H1 (cell line): ENCODE data around the gene UVSSA. TPM values are rescaled to one million over a fixed set of nuclear protein-coding genes. Genes with fewer than 3 reads are reported as not detected.

Source experiments
- CTCF ChIA-PET: fragments of 300-600 bp; sonication (Branson Sonifier 250); formaldehyde crosslinking; loops from one replicate; lab custom pipeline; 2021; ENCODE audit not compliant: partially characterized antibody; lab: Charles Lee
- POLR2A ChIA-PET: fragments of 300-600 bp; sonication (Branson Sonifier 250); formaldehyde crosslinking; loops from one replicate; lab custom pipeline; 2021; ENCODE audit warnings: inconsistent platforms; ENCODE audit not compliant: partially characterized antibody; lab: Charles Lee
- DNase-seq, 2 experiments: peaks; one replicate each; pipeline versions ENCODE4 v3.0.0 to v3.0.0-alpha.2; 2010 to 2022; ENCODE audit warnings: low spot score in 2 of 2, low read depth in 1 of 2, mixed read lengths in 1 of 2
- FAIRE-seq: peaks from 2 replicates; lab custom pipeline; 2011; peaks lifted over from hg19 to GRCh38; lab: Jason Lieb, UNC
- H2AFZ ChIP-seq: 2 replicates; pipeline ENCODE4 v1.8.1; 2012; ENCODE audit warnings: low read length, inconsistent platforms
- H2AK5ac ChIP-seq: 2 replicates; pipeline ENCODE4 v1.6.1; 2013; ENCODE audit warnings: low read depth, low read length
- H2BK120ac ChIP-seq: replicated peaks from 2 replicates; pipeline ENCODE3; 2013; ENCODE audit warnings: low read depth, low read length, inconsistent platforms
- H2BK12ac ChIP-seq: 2 replicates; pipeline ENCODE4 v1.6.1; 2013; ENCODE audit warnings: low read depth, low read length
- H2BK15ac ChIP-seq: 2 replicates; pipeline ENCODE4 v1.6.1; 2013; ENCODE audit warnings: low read length
- H2BK20ac ChIP-seq: 2 replicates; pipeline ENCODE4 v1.6.1; 2013; ENCODE audit warnings: low read length
- H2BK5ac ChIP-seq: 2 replicates; pipeline ENCODE4 v1.6.1; 2013; ENCODE audit warnings: low read depth, low read length
- H3K14ac ChIP-seq: 2 replicates; pipeline ENCODE4 v1.6.1; 2013; ENCODE audit warnings: inconsistent platforms; ENCODE audit not compliant: insufficient read length
- H3K18ac ChIP-seq: 2 replicates; pipeline ENCODE4 v1.6.1; 2013; ENCODE audit warnings: low read length; ENCODE audit errors: extremely low read depth
- H3K23ac ChIP-seq: 2 replicates; pipeline ENCODE4 v1.6.1; 2013; ENCODE audit warnings: inconsistent platforms; ENCODE audit not compliant: insufficient read length
- H3K23me2 ChIP-seq: 2 replicates; pipeline ENCODE4 v1.6.1; 2013; ENCODE audit warnings: low read depth, low read length
- H3K27ac ChIP-seq: 2 replicates; pipeline ENCODE4 v1.6.1; 2011; ENCODE audit warnings: low read depth, low read length, inconsistent platforms
- H3K27me3 ChIP-seq, 4 experiments: replicated peaks in 1 of 4; 1 replicate in 1 of 4; 2 replicates in 3 of 4; pipeline versions ENCODE4 v1.6.1 to v1.8.1; 2011 to 2013; ENCODE audit warnings: low read length in 3 of 4, mild to moderate bottlenecking in 3 of 4, inconsistent platforms in 2 of 4, mixed read lengths in 2 of 4, moderate library complexity in 1 of 4; ENCODE audit not compliant: control insufficient read depth in 3 of 4, insufficient read depth in 3 of 4; ENCODE audit errors: extremely low read depth in 1 of 4
- H3K36me3 ChIP-seq, 4 experiments: 2 replicates each; pipeline versions ENCODE4 v1.6.1 to v1.8.1; 2011 to 2013; ENCODE audit warnings: mild to moderate bottlenecking in 4 of 4, low read length in 3 of 4, moderate library complexity in 2 of 4, control low read depth in 1 of 4, inconsistent platforms in 1 of 4; ENCODE audit not compliant: insufficient read depth in 4 of 4, control insufficient read depth in 2 of 4
- H3K4ac ChIP-seq: replicated peaks from 2 replicates; pipeline ENCODE3; 2013; ENCODE audit warnings: low read length, low read depth, mixed read lengths, inconsistent platforms; ENCODE audit not compliant: insufficient read length
- H3K4me1 ChIP-seq, 4 experiments: replicated peaks in 1 of 4; 1 replicate in 1 of 4; 2 replicates in 3 of 4; pipeline versions ENCODE4 v1.6.1 to v1.8.1; 2011 to 2013; ENCODE audit warnings: low read length in 3 of 4, inconsistent platforms in 2 of 4, mixed read lengths in 1 of 4; ENCODE audit not compliant: insufficient read depth in 4 of 4, control insufficient read depth in 3 of 4
- H3K4me2 ChIP-seq, 2 experiments: 2 replicates each; pipeline versions ENCODE4 v1.6.1 to v1.8.1; 2011 to 2013; ENCODE audit warnings: low read depth in 2 of 2, low read length in 2 of 2, control low read depth in 1 of 2, inconsistent platforms in 1 of 2, mild to moderate bottlenecking in 1 of 2; ENCODE audit not compliant: insufficient read depth in 1 of 2
- H3K4me3 ChIP-seq, 4 experiments: fragments of 200-600, 300-600 bp in 1 of 4; sonication (generic), shearing (Covaris generic), sonication (Bioruptor Twin) in 1 of 4; 2 replicates each; pipeline versions ENCODE4 v1.5.1 to v1.8.1; 2011 to 2016; ENCODE audit warnings: low read length in 4 of 4, low read depth in 3 of 4, control low read depth in 2 of 4, inconsistent platforms in 2 of 4, mild to moderate bottlenecking in 2 of 4, mixed read lengths in 1 of 4, moderate library complexity in 1 of 4; ENCODE audit not compliant: insufficient read depth in 2 of 4; ENCODE audit errors: extremely low read depth in 1 of 4
- H3K56ac ChIP-seq: replicated peaks from 2 replicates; pipeline ENCODE3; 2013; ENCODE audit warnings: low read depth, mild to moderate bottlenecking, mixed read lengths, low read length, inconsistent platforms; ENCODE audit not compliant: insufficient read length
- H3K79me1 ChIP-seq: 2 replicates; pipeline ENCODE4 v1.6.1; 2013; ENCODE audit warnings: low read depth, low read length, control low read depth
- H3K79me2 ChIP-seq, 2 experiments: 2 replicates each; pipeline versions ENCODE4 v1.6.1 to v1.8.1; 2012 to 2013; ENCODE audit warnings: low read length in 2 of 2, mild to moderate bottlenecking in 2 of 2, inconsistent platforms in 1 of 2; ENCODE audit not compliant: insufficient read depth in 2 of 2, control insufficient read depth in 1 of 2
- H3K9ac ChIP-seq, 4 experiments: replicated peaks in 1 of 4; 1 replicate in 1 of 4; 2 replicates in 3 of 4; pipeline versions ENCODE4 v1.6.1 to v1.8.1; 2011 to 2013; ENCODE audit warnings: low read depth in 3 of 4, low read length in 3 of 4, control low read depth in 2 of 4, mild to moderate bottlenecking in 2 of 4, moderate library complexity in 2 of 4, inconsistent platforms in 1 of 4; ENCODE audit errors: extremely low read depth in 1 of 4
- H3K9me3 ChIP-seq, 2 experiments: 2 replicates each; pipeline versions ENCODE4 v1.6.1 to v1.8.1; 2012 to 2013; ENCODE audit warnings: mild to moderate bottlenecking in 2 of 2, moderate library complexity in 2 of 2, control low read depth in 1 of 2, inconsistent platforms in 1 of 2, low read depth in 1 of 2, low read length in 1 of 2, mixed read lengths in 1 of 2; ENCODE audit not compliant: insufficient read depth in 2 of 2
- H4K20me1 ChIP-seq, 2 experiments: replicated peaks in 1 of 2; 2 replicates each; pipeline versions ENCODE3 to v1.8.1; 2011 to 2013; ENCODE audit warnings: inconsistent platforms in 2 of 2, low read length in 2 of 2, mild to moderate bottlenecking in 1 of 2; ENCODE audit not compliant: insufficient read depth in 2 of 2, control insufficient read depth in 1 of 2
- H4K5ac ChIP-seq: 2 replicates; pipeline ENCODE4 v1.6.1; 2013; ENCODE audit warnings: low read length, low read depth, mixed read lengths, inconsistent platforms; ENCODE audit not compliant: insufficient read length
- H4K8ac ChIP-seq: 2 replicates; pipeline ENCODE4 v1.8.0; 2013; ENCODE audit warnings: mild to moderate bottlenecking, moderate library complexity, low read length, inconsistent platforms; ENCODE audit not compliant: insufficient read depth; ENCODE audit errors: extremely low read depth
- H4K91ac ChIP-seq: replicated peaks from 2 replicates; pipeline ENCODE3; 2013; ENCODE audit warnings: low read length, mixed read lengths, inconsistent platforms; ENCODE audit not compliant: insufficient read length
- CBX5 ChIP-seq: fragments of 300-800, 300-1000 bp; sonication (generic); IDR thresholded peaks from 2 replicates; pipeline ENCODE4 v1.7.1; 2016; ENCODE audit warnings: antibody characterized with exemption, low read length, low read depth
- CEBPB ChIP-seq: IDR thresholded peaks from 2 replicates; pipeline ENCODE4 v1.6.1; 2012; ENCODE audit warnings: low read depth, low read length
- CHD1 ChIP-seq: IDR thresholded peaks from 2 replicates; pipeline ENCODE4 v1.6.1; 2012; ENCODE audit warnings: low read depth, low read length, improper control_type of control experiment
- FOSL1 ChIP-seq: IDR thresholded peaks from 2 replicates; pipeline ENCODE4 v1.6.1; 2011; ENCODE audit warnings: mild to moderate bottlenecking, low read depth, low read length, moderate library complexity; ENCODE audit not compliant: insufficient read depth
- KDM4A ChIP-seq: IDR thresholded peaks from one replicate; pipeline ENCODE4 v1.7.1; 2012; ENCODE audit warnings: low read depth, mild to moderate bottlenecking, moderate library complexity, low read length, inconsistent platforms; ENCODE audit not compliant: severe bottlenecking
- KDM5A ChIP-seq: fragments of 200-600 bp; IDR thresholded peaks from 2 replicates; pipeline ENCODE4 v1.7.1; 2012; ENCODE audit warnings: mild to moderate bottlenecking, low read length, inconsistent platforms, mixed read lengths
- MAFK ChIP-seq: IDR thresholded peaks from 2 replicates; pipeline ENCODE4 v1.6.1; 2012; ENCODE audit warnings: low read depth, mild to moderate bottlenecking, improper control_type of control experiment, low read length
- PHF8 ChIP-seq: fragments of 200-600 bp; sonication (generic); conservative IDR thresholded peaks from 2 replicates; pipeline ENCODE4 v1.7.1; 2012; ENCODE audit warnings: low read depth, mild to moderate bottlenecking, inconsistent platforms, low read length, moderate library complexity
- POLR2AphosphoS5 ChIP-seq: IDR thresholded peaks from 2 replicates; pipeline ENCODE4 v1.6.1; 2011; ENCODE audit warnings: low read depth, low read length
- SP1 ChIP-seq: IDR thresholded peaks from 2 replicates; pipeline ENCODE4 v1.6.1; 2011; ENCODE audit warnings: low read depth, low read length
- SP2 ChIP-seq: IDR thresholded peaks from 2 replicates; pipeline ENCODE4 v1.6.1; 2012; ENCODE audit warnings: mild to moderate bottlenecking, low read length, inconsistent platforms
- TEAD4 ChIP-seq: IDR thresholded peaks from 2 replicates; pipeline ENCODE4 v1.6.1; 2012; ENCODE audit warnings: low read depth, low read length, inconsistent platforms, mixed read lengths
- USF2 ChIP-seq: IDR thresholded peaks from 2 replicates; pipeline ENCODE4 v1.6.1; 2011; ENCODE audit warnings: low read length, improper control_type of control experiment
- WGBS, 2 experiments: shearing (Covaris generic) in 1 of 2; methylation state at CpG; one replicate each; pipeline versions ENCODE4 v1.1.6 to v1.1.7; 2013 to 2015; ENCODE audit warnings: low lambda C conversion rate in 2 of 2, mixed read lengths in 2 of 2, inconsistent platforms in 1 of 2, low coverage in 1 of 2, missing lambda C conversion rate in 1 of 2; ENCODE audit not compliant: insufficient replicate concordance in 2 of 2, insufficient coverage in 1 of 2, insufficient read length in 1 of 2; ENCODE audit errors: extremely low coverage in 1 of 2, missing lambda C conversion rate in 1 of 2; 5-methylcytosine and 5-hydroxymethylcytosine counted together
- polyA plus RNA-seq, 7 experiments: library from polyadenylated mRNA; depleted of rRNA in 3 of 7; stranded (reverse) in 5 of 7; unstranded in 2 of 7; fragments of >200 nt in 5 of 7; fragments of 200-250 nt in 2 of 7; gene quantifications; 1 replicate in 5 of 7; 2 replicates in 1 of 7; 4 replicates in 1 of 7; pipeline versions ENCODE4 v1.2.1 to v1.2.3, GENCODE V29; 2011 to 2013; ENCODE audit warnings: missing spikeins in 2 of 7, mixed read lengths in 2 of 7
- total RNA-seq: library from RNA; stranded (reverse); fragmentation: NEBNext Ultra II Directional; extraction: Animal tissue kit (Norgen Biotek cat#: 25700); gene quantifications from 2 replicates; pipeline ENCODE4 v1.2.1, GENCODE V29; 2021

The UVSSA gene
- total and polyA plus RNA-seq, 2 of the 8 experiments (the other 6 are each of a cell fraction or from before 2014, with no cell fraction given): 14.5 to 19.4 TPM

- Histone ChIP-seq H3K23me2 (no peaks in the 10 kb centered on the region), H3K23ac (no peak overlapping the region), H3K79me1 (no peaks in the 10 kb centered on the region), H4K20me1 (peaks cover 0 to 5% of the 10 kb centered on the region in 2 experiments), H2BK15ac (no peak overlapping the region), H3K14ac (no peak overlapping the region), H3K4ac (no peak overlapping the region), H3K79me2 (no peaks in the 10 kb centered on the region), H2BK120ac (no peak overlapping the region), H4K8ac (no peak overlapping the region; the same call in 1 of the 2 replicates), H2BK20ac (no peak overlapping the region), H3K9me3 (no peaks in the 10 kb centered on the region), H3K36me3 (no peaks in the 10 kb centered on the region; a peak in 1 of 8 replicates), H3K4me1 (no peaks in the 10 kb centered on the region), H4K91ac (no peak overlapping the region), H4K5ac (no peak overlapping the region), H3K9ac (no peak overlapping the region), H2AFZ (no peak overlapping the region), H2AK5ac (no peak overlapping the region), H3K27me3 (no peaks in the 10 kb centered on the region), H3K4me3 (no peak overlapping the region), H3K18ac (no peak overlapping the region), H3K56ac (no peak overlapping the region), H2BK12ac (no peak overlapping the region), H3K27ac (no peak overlapping the region), H2BK5ac (no peak overlapping the region), H3K4me2 (no peak overlapping the region)
- 94% methylated on average over 17 of the region's 36 CpGs; no CpG with 5 or more reads in 1 of the 2 experiments for WGBS, 2 experiments
- TF ChIP-seq MAFK (no peak), SP1 (no peak), CBX5 (no peak), CEBPB (no peak), POLR2AphosphoS5 (no peak), USF2 (no peak), KDM4A (no peak), CHD1 (no peak), KDM5A (no peak), TEAD4 (no peak), PHF8 (no peak), FOSL1 (no peak), SP2 (no peak)
- POLR2A ChIA-PET: no interaction called here
- CTCF ChIA-PET: interaction anchor here (0.8 to 1.3 kb wide), 2 partner anchors 10 to 249 kb away, joined by 3 read pairs; no protein-coding TSS in a partner anchor
- FAIRE-seq (no peak), DNase-seq (no peak)
Measured at GRCh38 chr4:1380368-1381151, 33.6 kb downstream of the UVSSA start.
